SH-SY5Y (cell line): ENCODE data around the gene ODF2.

ENCODE experiments used
- GATA2 ChIP-seq: IDR thresholded peaks from 2 replicates; pipeline ENCODE4 v1.6.1; 2011; ENCODE audit warnings: mild to moderate bottlenecking, low read depth, low read length
- GATA3 ChIP-seq: IDR thresholded peaks from 2 replicates; pipeline ENCODE4 v1.6.1; 2011; ENCODE audit warnings: low read depth, mild to moderate bottlenecking, low read length, moderate library complexity

DNA sequence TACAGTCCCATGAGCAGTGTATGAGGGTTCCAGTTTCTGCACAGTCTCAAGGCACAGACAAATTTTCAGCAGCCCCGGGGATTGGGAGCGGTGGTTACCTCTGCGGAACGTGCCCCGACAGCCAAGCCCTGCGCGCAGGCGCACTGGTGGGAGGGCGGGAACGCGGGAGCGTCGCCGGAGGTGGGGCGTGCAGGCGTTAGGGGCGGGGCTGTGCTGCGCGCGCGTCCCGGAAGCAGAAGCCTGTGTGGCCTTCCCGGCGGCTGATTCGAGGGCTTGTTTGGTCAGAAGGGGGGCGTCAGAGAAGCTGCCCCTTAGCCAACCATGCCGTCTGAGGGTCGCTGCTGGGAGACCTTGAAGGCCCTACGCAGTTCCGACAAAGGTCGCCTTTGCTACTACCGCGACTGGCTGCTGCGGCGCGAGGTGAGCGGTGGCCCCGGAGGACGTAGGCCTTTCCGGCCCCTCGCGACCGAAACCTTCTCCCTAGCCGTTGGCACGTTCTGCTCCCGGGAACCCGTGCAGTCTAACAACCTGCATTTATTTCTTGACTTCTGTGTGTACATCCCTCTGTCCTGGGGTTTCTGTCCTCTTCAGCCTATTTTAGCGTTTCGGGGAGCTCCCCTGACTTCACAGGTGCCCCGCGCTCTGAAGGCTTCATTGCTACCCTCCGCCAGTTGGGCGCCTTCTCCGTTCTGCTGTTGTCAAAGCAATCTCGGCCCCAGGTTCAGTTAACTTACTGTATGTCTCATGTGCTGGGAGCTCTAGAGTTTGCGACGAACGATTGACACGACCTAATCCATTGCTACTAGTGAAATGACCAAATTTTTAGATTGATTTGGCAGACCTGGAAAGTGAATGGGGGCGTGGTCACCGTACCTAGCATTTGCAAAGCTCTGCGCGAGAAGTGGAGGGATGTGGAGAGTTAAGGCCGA lies 48.9 kb downstream of the ODF2 start, which contains the start of gene GLE1:
- TF ChIP-seq GATA2 (no peak), GATA3 (no peak)
